GM10847 (cell line): Measurements from ENCODE around the gene CPLX3.

Source experiments
- POLR2A ChIP-seq: IDR thresholded peaks from 2 replicates; pipeline ENCODE4 v1.6.1; 2011; ENCODE audit not compliant: insufficient read length; ENCODE audit errors: extremely low read depth

Gene CPLX3

GRCh38 chr15:74827614-74828013 lies 1.2 kb downstream of the CPLX3 start:
- TF ChIP-seq POLR2A = no peak

GRCh38 chr15:74828835-74829234 lies 2.4 kb downstream of the CPLX3 start:
- TF ChIP-seq POLR2A = no peak

- no peak for TF ChIP-seq POLR2A
These were observed 3.1 kb downstream of the CPLX3 start for GRCh38 chr15:74829486-74829885.

GRCh38 chr15:74829991-74830390 lies 3.6 kb downstream of the CPLX3 start:
- TF ChIP-seq POLR2A = no peak

- TF ChIP-seq POLR2A = no peak
These were observed 4.4 kb downstream of the CPLX3 start for GRCh38 chr15:74830868-74831267.

- no peak for TF ChIP-seq POLR2A
These were observed 5.5 kb downstream of the CPLX3 start for GRCh38 chr15:74831813-74832495.

GRCh38 chr15:74832826-74833225 lies 6.4 kb downstream of the CPLX3 start:
- no peak for TF ChIP-seq POLR2A

GRCh38 chr15:74833376-74834107 lies 7.1 kb downstream of the CPLX3 start:
- no peak for TF ChIP-seq POLR2A

GRCh38 chr15:74835312-74835823 lies 8.9 kb downstream of the CPLX3 start:
- no peak for TF ChIP-seq POLR2A

GRCh38 chr15:74836846-74837245 lies 10.4 kb downstream of the CPLX3 start:
- TF ChIP-seq POLR2A = no peak

- TF ChIP-seq POLR2A = no peak
These were observed 11.2 kb downstream of the CPLX3 start for GRCh38 chr15:74837482-74838136.

GRCh38 chr15:74838137-74838516 lies 11.7 kb downstream of the CPLX3 start:
- no peak for TF ChIP-seq POLR2A

GRCh38 chr15:74838746-74839525 lies 12.5 kb downstream of the CPLX3 start:
- no peak for TF ChIP-seq POLR2A

- TF ChIP-seq POLR2A = no peak
These were observed 13.3 kb downstream of the CPLX3 start for GRCh38 chr15:74839526-74840395.

GRCh38 chr15:74840851-74841775 lies 14.7 kb downstream of the CPLX3 start:
- no peak for TF ChIP-seq POLR2A
